ENCODE data around the gene KATNA1. TPM values are rescaled to one million over a fixed set of nuclear protein-coding genes. Genes with fewer than 3 reads are reported as not detected.

The KATNA1 gene
- total and polyA plus RNA-seq, 7 donors, result 10.7 to 30.1 (median 20.0) TPM

DNA sequence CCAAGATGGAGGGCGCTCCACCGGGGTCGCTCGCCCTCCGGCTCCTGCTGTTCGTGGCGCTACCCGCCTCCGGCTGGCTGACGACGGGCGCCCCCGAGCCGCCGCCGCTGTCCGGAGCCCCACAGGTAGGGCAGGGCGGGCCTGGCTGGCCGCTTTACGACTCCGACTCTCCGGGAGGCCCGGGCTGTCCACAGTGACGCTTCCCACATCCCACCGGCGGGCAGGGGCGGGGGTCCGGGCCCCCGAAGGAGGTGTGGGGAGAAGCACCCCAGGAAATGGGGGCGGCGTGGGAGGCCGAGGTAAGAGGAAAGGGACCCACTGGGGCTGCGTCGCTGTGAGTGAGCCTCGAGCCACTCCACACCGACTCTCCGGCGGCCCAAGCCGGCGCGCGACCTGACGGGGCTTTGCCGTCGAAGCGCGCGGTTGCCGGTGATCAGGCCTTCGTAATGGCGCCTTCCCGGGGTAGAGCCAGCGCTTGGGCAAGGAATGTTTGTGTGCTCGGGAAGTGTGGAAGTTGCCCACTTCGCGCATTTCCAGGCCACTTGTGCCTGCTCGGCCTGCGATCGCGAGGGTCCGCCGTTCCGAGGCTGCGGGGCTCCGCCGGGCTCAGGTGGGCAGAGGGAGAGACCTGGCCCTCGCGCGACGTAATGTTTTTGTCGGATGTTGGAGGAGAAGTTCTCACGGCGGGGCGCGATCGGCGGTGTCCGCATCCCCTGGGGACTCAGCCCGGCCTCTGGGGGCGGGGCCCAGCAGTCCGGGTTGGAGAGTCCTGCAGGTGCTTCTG, 81.9 kb downstream of the KATNA1 start:
- H3K36me3 ChIP-seq (ENCODE audit: insufficient read depth in 1 of 2, low read depth in 1 of 2), result no peaks in the 10 kb centered on the region
- ATAC-seq (peak; percentile 26 to 55 (median 40)), DNase-seq (peak; percentile 59 to 76)
- H3K4me3 ChIP-seq, result peak overlapping the region; percentile 97
- no peaks in the 10 kb centered on the region for H3K9me3 ChIP-seq
- H3K27ac ChIP-seq, result peak overlapping the region; percentile 96
- H3K27me3 ChIP-seq (ENCODE audit: insufficient read depth in 3 of 3, low read length in 2 of 3), result no peaks in the 10 kb centered on the region
- H3K4me1 ChIP-seq, result peaks cover 17% of the 10 kb centered on the region
- 0% methylated on average over 54 to 81 of the region's 81 CpGs for WGBS, 3 donors
- TF ChIP-seq, protein P1, sequence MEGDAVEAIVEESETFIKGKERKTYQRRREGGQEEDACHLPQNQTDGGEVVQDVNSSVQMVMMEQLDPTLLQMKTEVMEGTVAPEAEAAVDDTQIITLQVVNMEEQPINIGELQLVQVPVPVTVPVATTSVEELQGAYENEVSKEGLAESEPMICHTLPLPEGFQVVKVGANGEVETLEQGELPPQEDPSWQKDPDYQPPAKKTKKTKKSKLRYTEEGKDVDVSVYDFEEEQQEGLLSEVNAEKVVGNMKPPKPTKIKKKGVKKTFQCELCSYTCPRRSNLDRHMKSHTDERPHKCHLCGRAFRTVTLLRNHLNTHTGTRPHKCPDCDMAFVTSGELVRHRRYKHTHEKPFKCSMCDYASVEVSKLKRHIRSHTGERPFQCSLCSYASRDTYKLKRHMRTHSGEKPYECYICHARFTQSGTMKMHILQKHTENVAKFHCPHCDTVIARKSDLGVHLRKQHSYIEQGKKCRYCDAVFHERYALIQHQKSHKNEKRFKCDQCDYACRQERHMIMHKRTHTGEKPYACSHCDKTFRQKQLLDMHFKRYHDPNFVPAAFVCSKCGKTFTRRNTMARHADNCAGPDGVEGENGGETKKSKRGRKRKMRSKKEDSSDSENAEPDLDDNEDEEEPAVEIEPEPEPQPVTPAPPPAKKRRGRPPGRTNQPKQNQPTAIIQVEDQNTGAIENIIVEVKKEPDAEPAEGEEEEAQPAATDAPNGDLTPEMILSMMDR (IDR thresholded peaks at IDR 0.05), result no peak
- intact Hi-C loops (cut with DNase I), result loop anchor here (5.0 to 10.0 kb wide), 2 partner anchors 81 to 148 kb away; partner anchors contain the start of genes LATS1 (in 2 of the 2) and KATNA1 (in 1 of the 2)

DNA sequence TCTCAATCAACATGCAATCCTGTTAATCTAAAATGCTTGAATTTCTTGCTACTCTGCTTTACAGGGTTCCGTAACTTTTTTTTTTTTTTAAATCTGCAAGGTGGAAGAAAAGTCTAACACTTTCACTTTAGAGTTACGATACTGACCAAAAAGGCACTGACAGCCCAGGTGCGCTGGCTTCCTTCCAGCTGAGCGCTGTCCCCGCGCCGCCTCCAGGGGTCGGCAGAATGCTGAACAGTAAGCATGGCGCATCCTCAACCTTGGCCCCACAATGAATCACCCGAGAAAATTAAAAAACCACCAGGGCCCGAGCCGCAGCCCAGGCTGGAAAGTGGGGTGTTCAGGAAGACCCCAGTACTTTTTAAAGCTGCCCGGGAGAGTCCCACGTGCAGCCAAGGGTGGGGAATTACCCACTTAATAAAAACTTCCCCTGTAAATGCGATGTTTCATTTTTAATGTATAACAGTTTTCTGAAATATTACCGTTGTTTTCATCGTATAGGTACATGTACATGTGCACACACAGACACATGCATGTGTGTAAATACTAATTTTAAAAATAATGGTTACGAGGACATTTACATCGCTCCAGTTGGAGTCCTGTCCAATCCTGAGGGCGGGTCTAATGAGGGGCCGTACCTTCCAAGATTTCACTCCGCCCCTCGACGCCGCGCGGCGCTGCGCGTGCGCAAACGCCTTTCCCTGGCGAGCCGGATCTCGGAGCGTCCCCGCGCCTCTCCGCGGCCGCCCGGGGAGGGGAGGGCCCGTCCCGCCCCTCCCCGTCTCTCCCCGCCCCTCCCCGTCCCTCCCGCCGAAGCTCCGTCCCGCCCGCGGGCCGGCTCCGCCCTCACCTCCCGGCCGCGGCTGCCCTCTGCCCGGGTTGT, 82.7 kb downstream of the KATNA1 start, which contains the start of gene GINM1:
TSS of gene GINM1 (plus strand) at position 849 of the 883 bp plus-strand sequence. CDS start 40 bp downstream, outside the sequence.
- peak within 1 kb of the TSS; percentile 96 for H3K27ac ChIP-seq
- ATAC-seq (peak; percentile 94 to 95 (median 94)), DNase-seq (peak; percentile 93 to 97)
- H3K4me3 ChIP-seq, result peak within 1 kb of the TSS; percentile 97
- TF ChIP-seq, protein P1 (IDR thresholded peaks at IDR 0.05), result peak; percentile 68
- no peaks in the 10 kb centered on the region for H3K27me3 ChIP-seq (ENCODE audit: insufficient read depth in 3 of 3, low read length in 2 of 3)
- peaks cover 17% of the 10 kb centered on the region for H3K4me1 ChIP-seq
- H3K36me3 ChIP-seq (ENCODE audit: insufficient read depth in 1 of 2, low read depth in 1 of 2), result no peaks in the 10 kb centered on the region
- intact Hi-C loops (cut with DNase I), result loop anchor here (5.0 to 10.0 kb wide), 2 partner anchors 82 to 149 kb away; partner anchors contain the start of genes LATS1 (in 2 of the 2) and KATNA1 (in 1 of the 2)
- H3K9me3 ChIP-seq, result no peaks in the 10 kb centered on the region
- WGBS, 3 donors, result 0 to 1% (median 1%) methylated on average over 35 to 55 of the region's 59 CpGs

DNA sequence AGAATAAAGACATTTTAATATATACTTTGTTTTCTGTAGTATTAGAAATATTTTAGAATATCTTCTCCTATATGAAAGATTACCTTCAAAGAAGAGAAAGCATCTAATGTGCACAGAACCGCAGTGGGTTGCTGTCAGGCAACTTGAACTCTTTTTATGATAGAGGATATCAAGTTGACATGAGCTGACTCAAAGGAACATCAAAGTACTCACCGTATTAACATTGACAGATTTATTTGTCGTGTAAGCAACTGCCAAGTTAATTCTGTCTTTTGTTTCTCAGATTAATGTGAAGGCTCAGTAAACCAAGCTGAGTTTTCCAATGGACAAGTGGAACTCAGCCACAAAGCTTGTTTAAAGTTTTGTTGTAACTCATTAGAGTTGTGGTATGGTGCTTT, 84.6 kb downstream of the KATNA1 start:
- Histone ChIP-seq H3K27ac (peak overlapping the region; percentile 40), H3K36me3 (ENCODE audit: insufficient read depth in 1 of 2, low read depth in 1 of 2) (no peaks in the 10 kb centered on the region), H3K9me3 (no peaks in the 10 kb centered on the region), H3K4me3 (no peak overlapping the region), H3K27me3 (ENCODE audit: insufficient read depth in 3 of 3, low read length in 2 of 3) (no peaks in the 10 kb centered on the region), H3K4me1 (peaks cover 17% of the 10 kb centered on the region)
- TF ChIP-seq, protein P1 (IDR thresholded peaks at IDR 0.05), result no peak
- 28 to 42% (median 29%) methylated on average over 3 of the region's 3 CpGs for WGBS, 3 donors
- intact Hi-C loops (cut with DNase I), result loop anchor here (10.0 kb wide), 1 partner anchor 151 kb away; the partner anchor contains the start of gene LATS1 (in 2 of the 2)
- DNase-seq, result no peak
- ATAC-seq, result peak in 1 of 4 donors; percentile 47

DNA sequence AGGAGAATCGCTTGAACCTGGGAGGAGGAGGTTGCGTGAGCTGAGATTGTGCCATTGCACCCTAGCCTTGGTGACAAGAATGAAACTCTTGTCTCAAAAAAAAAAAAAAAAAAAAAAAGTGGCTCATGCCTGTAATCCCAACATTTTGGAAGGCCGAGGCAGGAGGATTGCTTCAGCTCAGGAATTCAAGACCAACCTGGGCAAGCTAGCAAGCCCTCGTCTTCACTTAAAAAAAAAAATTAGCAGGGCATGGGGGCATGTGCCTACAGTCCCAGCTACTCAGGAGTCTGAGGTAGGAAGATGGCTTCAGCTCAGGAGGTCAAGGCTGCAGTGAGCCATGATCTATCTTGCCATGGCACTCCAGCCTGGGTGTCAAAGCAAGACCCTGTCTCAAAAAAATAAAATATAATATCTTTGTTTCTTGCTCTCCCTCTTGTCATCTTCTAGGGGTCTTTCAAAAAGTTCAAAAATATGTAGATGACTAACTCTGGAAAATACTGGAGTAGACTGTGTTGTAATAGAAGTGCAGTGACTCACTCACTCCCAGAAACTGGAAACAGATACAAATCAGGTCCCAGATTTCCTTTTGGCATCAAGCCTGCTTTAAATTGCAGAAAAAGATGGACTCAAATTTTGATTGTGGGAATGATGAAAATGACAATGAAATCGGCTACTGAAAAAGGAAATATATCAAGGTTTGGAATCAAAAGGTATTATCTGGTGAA, 85.1 kb downstream of the KATNA1 start:
- WGBS, 3 donors, result 82 to 85% (median 85%) methylated on average over 5 of the region's 5 CpGs
- intact Hi-C loops (cut with DNase I), result loop anchor here (10.0 kb wide), 1 partner anchor 151 kb away; the partner anchor contains the start of gene LATS1 (in 2 of the 2)

More for the DNA sequence above, 85.1 kb downstream of the KATNA1 start:
- no peak for DNase-seq
- no peak for ATAC-seq
- Histone ChIP-seq H3K4me1 (peaks cover 17% of the 10 kb centered on the region), H3K27me3 (ENCODE audit: insufficient read depth in 3 of 3, low read length in 2 of 3) (no peaks in the 10 kb centered on the region), H3K9me3 (no peaks in the 10 kb centered on the region), H3K27ac (peak overlapping the region; percentile 40), H3K4me3 (no peak overlapping the region), H3K36me3 (ENCODE audit: insufficient read depth in 1 of 2, low read depth in 1 of 2) (no peaks in the 10 kb centered on the region)
- TF ChIP-seq, protein P1 (IDR thresholded peaks at IDR 0.05), result no peak

Data from psoas muscle (tissue), 8 donors.